ENCODE results near the gene C1QTNF7.

The C1QTNF7 gene

GRCh38 chr4:15425520-15425919, 2.3 kb upstream of the C1QTNF7 start:
- TF ChIP-seq GATA1 (IDR thresholded peaks at IDR 0.05; ENCODE audit: low read depth, low read length) (no peak), POLR2A (IDR thresholded peaks at IDR 0.05; ENCODE audit: low read length) (no peak)
- DNase-seq: no peak

- DNase-seq: no peak
- TF ChIP-seq POLR2A (IDR thresholded peaks at IDR 0.05; ENCODE audit: low read length): no peak
- TF ChIP-seq GATA1 (IDR thresholded peaks at IDR 0.05; ENCODE audit: low read depth, low read length): no peak
Measured at GRCh38 chr4:15427161-15427560, 672 bp upstream of the C1QTNF7 start.

GRCh38 chr4:15428611-15429010, 778 bp downstream of the C1QTNF7 start:
- no peak for DNase-seq
- TF ChIP-seq POLR2A (IDR thresholded peaks at IDR 0.05; ENCODE audit: low read length) (no peak), GATA1 (IDR thresholded peaks at IDR 0.05; ENCODE audit: low read depth, low read length) (no peak)

DNA sequence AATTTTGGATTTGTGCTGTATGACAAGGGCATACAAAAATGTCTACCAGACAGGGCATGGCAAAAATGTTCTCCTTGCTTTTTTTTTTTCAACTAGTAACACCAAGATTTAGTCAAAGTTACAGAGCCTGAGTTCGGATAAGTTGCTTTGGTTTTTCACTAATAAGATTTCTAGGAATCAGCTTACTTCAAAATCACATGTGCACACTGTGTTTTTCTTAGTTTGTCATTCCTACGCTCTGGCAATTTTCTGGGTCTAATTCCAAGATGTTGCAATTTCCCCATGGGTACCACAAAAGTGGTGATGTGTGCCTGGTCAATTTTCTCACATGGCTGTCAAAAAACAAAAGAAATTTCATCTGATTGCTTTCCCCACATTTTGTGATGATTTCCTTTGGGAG, 6.3 kb downstream of the C1QTNF7 start:
- no peak for DNase-seq
- TF ChIP-seq POLR2A (IDR thresholded peaks at IDR 0.05; ENCODE audit: low read length) (no peak), GATA1 (IDR thresholded peaks at IDR 0.05; ENCODE audit: low read depth, low read length) (no peak)

GRCh38 chr4:15434676-15435075, 6.8 kb downstream of the C1QTNF7 start:
- TF ChIP-seq POLR2A (IDR thresholded peaks at IDR 0.05; ENCODE audit: low read length) (no peak), GATA1 (IDR thresholded peaks at IDR 0.05; ENCODE audit: low read depth, low read length) (no peak)
- no peak for DNase-seq

GRCh38 chr4:15436513-15436912, 8.7 kb downstream of the C1QTNF7 start:
- TF ChIP-seq POLR2A (IDR thresholded peaks at IDR 0.05; ENCODE audit: low read length): no peak
- no peak for TF ChIP-seq GATA1 (IDR thresholded peaks at IDR 0.05; ENCODE audit: low read depth, low read length)
- no peak for DNase-seq

- DNase-seq: no peak
- no peak for TF ChIP-seq POLR2A (IDR thresholded peaks at IDR 0.05; ENCODE audit: low read length)
- TF ChIP-seq GATA1 (IDR thresholded peaks at IDR 0.05; ENCODE audit: low read depth, low read length): no peak
Measured at GRCh38 chr4:15438939-15439524, 11.2 kb downstream of the C1QTNF7 start.

GRCh38 chr4:15443371-15444160, 15.7 kb downstream of the C1QTNF7 start:
- TF ChIP-seq POLR2A (IDR thresholded peaks at IDR 0.05; ENCODE audit: low read length) (no peak), GATA1 (IDR thresholded peaks at IDR 0.05; ENCODE audit: low read depth, low read length) (no peak)
- DNase-seq: no peak

DNA sequence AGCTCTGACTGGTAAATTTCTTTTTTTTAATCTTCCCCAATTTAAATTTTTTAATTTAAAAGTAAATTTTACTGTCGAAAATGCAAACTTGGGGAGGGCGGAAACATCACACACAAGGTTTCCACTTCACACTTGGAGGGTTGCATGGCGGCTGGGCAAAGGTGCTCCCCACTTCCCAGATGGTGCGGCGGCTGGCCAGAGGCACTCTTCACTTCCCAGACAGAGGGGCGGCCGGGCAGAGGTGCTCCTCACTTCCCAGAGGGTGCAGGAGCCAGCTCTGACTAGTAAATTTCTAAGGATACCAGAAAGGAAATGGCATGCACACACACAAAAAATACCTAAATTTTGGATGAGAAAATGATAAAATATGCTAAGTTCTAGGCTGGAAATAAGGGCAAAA, 16.4 kb downstream of the C1QTNF7 start:
- no peak for DNase-seq
- TF ChIP-seq GATA1 (IDR thresholded peaks at IDR 0.05; ENCODE audit: low read depth, low read length) (no peak), POLR2A (IDR thresholded peaks at IDR 0.05; ENCODE audit: low read length) (no peak)

GRCh38 chr4:15444879-15445547, 17.2 kb downstream of the C1QTNF7 start:
- no peak for DNase-seq
- TF ChIP-seq GATA1 (IDR thresholded peaks at IDR 0.05; ENCODE audit: low read depth, low read length): no peak
- TF ChIP-seq POLR2A (IDR thresholded peaks at IDR 0.05; ENCODE audit: low read length): no peak

- no peak for TF ChIP-seq POLR2A (IDR thresholded peaks at IDR 0.05; ENCODE audit: low read length)
- no peak for TF ChIP-seq GATA1 (IDR thresholded peaks at IDR 0.05; ENCODE audit: low read depth, low read length)
Measured at GRCh38 chr4:15451181-15451865, 23.5 kb downstream of the C1QTNF7 start.

DNA sequence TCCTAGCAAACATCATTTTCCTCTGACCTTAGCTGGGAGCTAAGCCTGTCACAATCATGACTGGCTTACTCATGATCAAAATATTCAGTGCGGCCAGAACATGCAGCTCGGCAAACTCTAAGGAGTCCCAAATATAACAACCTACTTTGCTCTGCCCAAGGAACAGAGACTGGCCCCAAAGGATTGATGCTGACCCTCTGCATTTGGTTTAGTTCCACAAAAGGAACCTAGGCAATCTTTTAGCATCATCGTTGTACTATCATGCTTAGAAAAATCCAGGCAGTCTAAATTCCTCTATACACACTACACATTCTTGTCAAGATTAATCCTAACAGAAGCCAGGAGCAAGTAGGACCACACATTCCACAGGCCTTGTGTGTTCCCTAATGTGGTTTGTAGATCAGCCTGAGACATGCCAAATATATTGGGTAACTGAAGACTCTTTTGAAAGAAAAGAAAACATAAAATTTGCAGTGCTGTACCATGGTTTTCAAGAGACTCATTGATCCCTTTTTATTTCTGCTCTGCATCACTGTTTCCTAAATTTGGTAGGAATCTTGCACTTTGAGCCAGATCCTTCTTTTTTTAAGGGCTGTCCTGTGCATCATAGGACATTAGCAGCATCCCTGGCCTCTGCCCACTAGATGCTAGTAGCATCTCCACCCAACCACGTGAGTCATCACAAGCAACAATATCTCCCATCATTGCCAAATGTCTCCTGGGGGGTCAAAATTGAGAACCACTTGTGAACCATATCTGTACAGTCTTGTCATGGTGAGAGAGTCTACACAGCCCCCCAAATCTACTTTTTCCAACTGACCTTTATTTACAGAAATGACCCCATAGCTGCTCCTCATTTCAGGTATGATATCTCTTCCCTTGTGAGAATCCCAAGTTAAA, 24.3 kb downstream of the C1QTNF7 start:
- TF ChIP-seq POLR2A (IDR thresholded peaks at IDR 0.05; ENCODE audit: low read length) (no peak), GATA1 (IDR thresholded peaks at IDR 0.05; ENCODE audit: low read depth, low read length) (no peak)
- DNase-seq: no peak

More at GRCh38 chr4:15451181-15451865, 23.5 kb downstream of the C1QTNF7 start:
- no peak for DNase-seq

DNA sequence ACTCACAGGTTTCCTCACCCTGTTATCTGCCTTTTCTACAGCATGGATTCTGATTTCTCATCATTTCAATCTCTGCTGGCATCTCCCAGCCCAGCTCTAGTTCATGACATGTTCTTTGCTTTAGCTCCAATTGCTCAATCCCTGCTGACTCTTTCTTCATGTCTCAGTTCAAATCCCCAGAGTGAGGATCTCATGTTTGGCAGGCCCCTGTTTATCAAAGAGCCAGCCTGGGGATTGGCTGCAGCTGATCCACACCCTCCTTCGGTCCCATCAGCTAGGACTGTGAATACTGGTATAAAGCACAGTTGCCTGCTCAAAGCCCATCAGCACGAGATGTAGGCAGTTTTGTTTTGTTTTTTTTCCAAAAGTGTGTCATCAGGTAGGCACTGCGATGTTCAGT, 27.5 kb downstream of the C1QTNF7 start:
- no peak for TF ChIP-seq POLR2A (IDR thresholded peaks at IDR 0.05; ENCODE audit: low read length)
- no peak for TF ChIP-seq GATA1 (IDR thresholded peaks at IDR 0.05; ENCODE audit: low read depth, low read length)
- no peak for DNase-seq

All from erythroblast (primary cell).